DMS79 treated with DMSO at 0.1 percent for 48 hours (cell line): Measurements from ENCODE around the gene ECE2.

Experiments
- DNase-seq: peaks from one replicate; lab custom pipeline; 2025; lab: John Stamatoyannopoulos, UW

ECE2 gene

DNA sequence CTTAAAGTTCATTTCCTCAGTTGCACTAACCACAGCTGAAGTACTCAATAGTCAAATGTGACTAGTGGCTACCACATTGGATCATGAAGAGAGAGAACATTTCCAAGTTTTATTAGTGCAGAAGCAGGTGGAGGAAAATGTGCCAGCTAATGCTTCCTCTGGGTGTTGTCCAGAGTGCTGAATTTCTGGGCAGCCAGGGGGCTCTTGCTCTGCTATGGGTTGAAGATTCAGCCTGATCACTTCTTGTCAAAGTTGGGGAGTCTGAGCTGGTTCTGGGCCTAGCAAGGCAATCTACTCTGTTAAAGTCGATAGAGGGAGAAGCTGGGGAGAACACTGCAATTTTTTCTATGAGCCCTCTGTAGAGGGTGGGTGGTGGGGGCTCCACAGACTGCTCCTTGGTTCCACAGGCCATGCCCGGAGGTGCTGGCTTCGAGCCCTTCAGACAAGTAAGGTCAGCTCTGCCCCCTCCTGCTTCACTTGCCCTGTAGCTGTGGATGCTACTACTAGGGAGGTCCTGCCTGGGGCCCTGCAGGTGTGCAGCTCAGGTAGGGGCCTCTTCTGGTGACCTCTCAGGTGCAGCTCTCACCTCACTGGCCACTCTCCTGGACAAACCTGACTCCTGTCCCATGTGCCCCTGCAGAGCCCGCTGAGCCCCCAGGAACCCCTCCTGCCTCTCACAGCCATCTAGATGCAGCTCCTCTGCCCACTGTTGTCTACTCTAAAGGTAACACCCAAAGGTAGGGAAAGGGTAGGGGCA lies 35.3 kb upstream of the ECE2 start:
- no peak for DNase-seq

DNA sequence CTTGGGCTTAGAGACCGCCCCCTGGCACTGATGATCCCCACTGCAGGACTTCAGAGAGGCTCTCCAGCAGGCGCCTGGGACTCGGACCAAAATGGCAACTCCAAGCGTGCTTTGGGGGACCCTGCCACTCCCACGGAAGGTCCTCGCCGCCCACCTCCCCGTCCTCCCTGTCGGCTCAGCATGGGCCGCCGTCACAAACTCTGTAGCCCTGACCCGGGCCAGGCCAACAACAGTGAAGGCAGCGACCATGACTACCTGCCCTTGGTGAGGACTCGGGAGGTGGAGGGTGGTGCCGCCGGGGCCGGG lies 34.7 kb upstream of the ECE2 start:
- DNase-seq = no peak

DNA sequence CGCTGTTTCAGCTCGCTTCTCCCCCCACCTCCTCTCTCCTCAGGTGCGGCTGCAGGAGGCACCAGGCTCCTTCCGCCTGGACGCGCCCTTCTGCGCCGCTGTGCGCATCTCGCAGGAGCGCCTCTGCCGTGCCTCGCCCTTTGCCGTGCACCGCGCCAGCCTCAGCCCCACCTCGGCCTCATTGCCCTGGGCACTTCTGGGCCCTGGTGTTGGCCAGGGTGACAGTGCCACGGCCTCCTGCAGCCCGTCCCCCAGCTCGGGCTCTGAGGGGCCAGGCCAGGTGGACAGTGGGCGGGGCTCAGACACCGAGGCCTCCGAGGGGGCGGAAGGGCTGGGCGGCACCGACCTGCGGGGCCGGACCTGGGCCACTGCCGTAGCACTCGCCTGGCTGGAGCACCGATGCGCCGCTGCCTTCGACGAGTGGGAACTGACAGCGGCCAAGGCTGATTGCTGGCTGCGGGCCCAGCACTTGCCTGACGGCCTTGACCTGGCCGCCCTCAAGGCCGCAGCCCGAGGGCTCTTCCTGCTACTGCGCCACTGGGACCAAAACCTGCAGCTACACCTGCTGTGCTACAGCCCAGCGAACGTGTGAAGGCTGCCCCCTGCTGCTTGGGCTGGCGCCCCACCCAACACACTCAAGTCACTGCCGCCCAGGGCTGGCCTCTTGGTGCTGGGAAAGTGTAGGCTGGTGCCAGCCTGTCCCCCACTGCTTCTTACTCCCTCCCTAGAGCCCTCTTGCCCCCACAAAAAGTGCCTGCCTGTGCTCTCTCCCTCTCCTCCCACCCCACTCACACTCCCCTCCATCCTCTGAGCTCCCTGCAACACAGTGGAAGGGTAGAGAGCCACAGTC lies 34.1 kb upstream of the ECE2 start:
- DNase-seq = peak; percentile 53

- DNase-seq = no peak
Observed at GRCh38 chr3:184242297-184242685, 33.5 kb upstream of the ECE2 start.

DNA sequence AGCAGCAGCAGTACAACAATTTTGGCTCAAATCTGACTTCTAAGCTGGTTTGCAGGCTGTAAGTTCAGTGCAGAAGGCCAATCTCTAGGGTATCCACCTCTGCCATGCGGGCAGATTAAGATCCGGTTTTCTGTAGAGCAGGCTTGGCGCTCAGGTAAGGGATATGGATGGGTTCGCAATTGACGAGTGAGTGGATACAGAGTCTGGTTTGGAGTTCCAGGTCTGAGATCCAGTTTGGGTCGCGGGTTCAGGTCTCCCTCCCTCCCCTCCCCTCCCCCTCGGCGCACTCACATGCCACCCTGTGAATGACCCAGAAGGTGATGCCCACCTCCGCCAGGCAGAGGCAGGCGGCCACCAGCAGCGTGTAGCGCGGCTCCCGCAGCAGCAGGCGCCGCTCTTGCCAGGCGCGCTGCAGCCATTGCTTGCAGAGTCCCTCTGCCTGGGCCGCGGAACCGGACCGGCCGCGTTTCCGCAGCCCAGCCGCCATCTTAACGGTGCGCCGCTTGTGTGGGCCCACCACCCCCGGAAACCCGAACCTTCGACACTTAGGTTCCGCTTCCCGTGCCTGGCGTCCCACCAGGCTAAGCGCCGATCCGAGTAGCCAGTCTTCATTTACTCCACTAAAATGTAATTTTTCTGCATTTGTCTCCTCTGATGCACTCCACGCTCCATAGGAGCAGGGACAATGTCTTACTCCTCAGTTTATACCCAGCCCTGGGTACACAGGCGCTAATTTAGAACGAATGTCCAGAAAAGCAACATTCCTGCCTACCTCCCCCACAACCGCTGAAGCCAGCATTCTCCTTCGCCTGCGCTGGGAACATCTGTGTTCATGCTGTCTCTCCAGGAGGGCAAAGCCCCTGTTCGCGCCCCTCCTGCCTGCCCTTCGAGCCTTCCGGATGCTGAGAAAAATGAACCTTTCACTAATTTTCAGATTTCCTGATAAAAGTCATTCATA lies 27.1 kb upstream of the ECE2 start, which contains the start of gene ALG3:
Gene ALG3, minus strand, starts transcription at position 509 of the 958 bp plus-strand sequence. Its CDS starts 22 bp downstream, at position 487.
- peak; percentile 77 for DNase-seq

DNA sequence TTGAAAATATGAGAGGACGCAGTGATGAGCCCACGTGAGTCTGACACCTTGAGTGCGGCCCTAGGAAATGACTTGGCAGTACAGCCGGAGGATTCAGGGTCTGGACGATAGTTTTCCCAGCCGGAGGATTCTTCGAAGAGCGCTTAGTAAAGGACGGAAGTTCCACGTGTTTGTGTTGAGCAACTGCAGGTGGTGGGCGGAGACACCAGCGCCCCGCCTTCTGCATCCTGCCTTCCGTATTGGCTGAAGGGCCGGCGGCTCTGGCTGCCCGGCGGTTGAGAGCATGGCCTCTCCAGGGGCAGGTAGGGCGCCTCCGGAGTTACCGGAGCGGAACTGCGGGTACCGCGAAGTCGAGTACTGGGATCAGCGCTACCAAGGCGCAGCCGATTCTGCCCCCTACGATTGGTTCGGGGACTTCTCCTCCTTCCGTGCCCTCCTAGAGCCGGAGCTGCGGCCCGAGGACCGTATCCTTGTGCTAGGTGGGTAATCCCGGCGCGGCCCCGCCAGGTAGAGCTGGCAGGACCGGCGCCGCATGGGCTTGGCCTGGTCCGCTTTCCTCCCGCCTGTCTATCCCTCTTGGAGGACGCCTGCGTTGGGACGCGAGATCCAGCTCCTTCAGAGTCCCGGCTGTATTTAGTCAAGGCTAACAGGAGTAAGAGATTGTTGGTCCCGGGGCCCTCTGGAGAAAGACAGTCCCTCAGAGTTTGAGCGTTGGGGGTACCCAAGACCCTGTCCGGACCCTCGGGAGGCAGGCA lies 26.2 kb upstream of the ECE2 start, which contains the start of gene EEF1AKMT4:
Gene EEF1AKMT4, plus strand, starts transcription at position 261 of the 755 bp plus-strand sequence. Its CDS starts 23 bp downstream, at position 284.
- peak; percentile 97 for DNase-seq

DNA sequence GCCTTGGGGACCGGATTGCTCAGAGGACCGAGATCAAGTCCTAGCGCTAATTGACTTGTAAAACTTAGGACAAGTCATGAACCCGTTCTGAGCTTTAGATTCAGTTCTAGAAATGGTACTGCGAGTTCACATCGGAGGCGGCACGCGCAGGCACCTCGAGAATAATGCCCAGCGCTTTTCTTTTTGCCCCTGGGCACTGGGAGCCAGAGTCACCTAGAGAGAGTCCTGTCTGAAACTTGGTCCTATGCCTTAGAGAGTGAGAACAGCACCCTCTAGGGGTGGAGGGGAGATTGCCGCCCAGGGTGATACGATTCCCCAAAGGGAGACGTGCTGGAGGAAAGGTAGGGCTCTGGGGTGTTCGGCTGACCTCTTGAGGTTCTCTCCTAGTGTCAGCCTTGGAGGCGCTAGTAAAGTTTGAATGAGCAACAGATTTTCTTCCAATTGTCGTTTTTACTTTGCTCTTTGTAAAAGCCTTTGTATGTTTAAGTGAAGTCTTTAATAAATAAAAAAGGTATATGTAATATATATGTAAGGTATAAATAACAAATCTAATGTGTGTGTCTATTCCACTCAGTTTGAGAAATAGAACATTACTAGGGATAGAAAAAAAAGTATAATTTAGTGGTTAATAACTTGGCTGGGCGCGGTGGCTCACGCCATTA lies 25.5 kb upstream of the ECE2 start:
- DNase-seq = peak; percentile 96

DNA sequence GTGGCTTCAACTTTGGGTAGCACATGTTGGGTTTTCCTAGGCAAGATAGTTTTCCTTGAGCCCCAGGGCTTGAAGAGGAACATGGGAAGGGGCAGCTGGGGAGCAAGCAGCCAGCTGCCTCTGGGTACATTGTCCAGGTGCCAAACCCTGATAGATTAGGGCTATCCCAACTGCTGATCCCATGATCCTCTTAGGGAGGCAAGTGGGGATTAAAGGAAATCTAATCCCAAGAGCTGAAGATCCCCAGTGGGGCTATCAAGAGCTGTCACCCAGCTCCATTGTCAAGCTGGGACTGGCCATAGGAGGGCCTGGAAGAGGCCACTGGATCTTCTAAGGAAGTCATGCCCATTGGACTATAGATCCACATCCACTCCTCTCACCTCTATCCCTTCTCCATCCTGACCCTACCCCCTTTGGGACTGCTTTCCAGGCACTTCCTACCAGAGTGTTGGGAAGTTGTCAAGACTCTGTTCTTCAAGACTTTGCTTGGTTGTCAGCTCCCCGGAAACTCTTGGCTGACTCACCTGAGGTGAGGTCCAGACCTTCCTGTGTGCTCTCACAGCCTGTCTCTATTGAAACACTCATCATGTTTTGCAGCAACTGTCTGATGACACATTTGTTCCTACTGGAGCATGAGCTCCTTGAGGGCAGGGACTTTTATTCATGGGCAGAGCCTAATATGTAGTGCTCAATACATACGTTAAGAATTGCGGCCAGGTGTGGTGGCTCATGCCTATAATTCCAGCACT lies 20.4 kb upstream of the ECE2 start:
- no peak for DNase-seq

- no peak for DNase-seq
Observed at GRCh38 chr3:184257083-184257915, 18.5 kb upstream of the ECE2 start.

- DNase-seq = no peak
Observed at GRCh38 chr3:184258926-184259325, 16.9 kb upstream of the ECE2 start.

DNA sequence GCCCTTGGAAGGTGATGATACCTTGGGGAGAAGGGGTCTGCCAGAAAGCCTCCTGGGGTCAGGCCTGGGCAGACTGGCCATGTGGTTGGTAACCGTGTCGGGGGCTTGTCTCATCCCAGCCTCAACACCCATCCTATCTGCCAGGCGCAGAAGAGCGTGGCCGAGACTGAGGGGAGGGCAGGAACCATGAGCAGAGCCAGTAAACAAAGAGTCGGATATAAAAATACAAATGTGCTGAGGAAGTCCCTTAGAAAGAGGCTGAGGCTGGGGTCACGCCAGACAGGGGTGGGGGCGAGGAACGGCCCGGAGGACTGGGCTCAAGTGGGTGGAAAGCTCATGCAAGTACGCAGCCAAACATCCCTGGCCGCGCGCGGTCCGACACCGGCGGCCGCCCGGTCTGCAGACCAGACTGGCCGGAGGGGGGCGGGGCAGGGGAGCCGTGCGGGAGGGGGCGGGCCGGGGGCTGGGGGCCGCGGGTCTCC lies 16.4 kb upstream of the ECE2 start:
- peak; percentile 9 for DNase-seq

- peak; percentile 24 for DNase-seq
Observed at GRCh38 chr3:184259878-184260723, 15.7 kb upstream of the ECE2 start.

- DNase-seq = no peak
Observed at GRCh38 chr3:184260724-184261269, 15.0 kb upstream of the ECE2 start.

DNA sequence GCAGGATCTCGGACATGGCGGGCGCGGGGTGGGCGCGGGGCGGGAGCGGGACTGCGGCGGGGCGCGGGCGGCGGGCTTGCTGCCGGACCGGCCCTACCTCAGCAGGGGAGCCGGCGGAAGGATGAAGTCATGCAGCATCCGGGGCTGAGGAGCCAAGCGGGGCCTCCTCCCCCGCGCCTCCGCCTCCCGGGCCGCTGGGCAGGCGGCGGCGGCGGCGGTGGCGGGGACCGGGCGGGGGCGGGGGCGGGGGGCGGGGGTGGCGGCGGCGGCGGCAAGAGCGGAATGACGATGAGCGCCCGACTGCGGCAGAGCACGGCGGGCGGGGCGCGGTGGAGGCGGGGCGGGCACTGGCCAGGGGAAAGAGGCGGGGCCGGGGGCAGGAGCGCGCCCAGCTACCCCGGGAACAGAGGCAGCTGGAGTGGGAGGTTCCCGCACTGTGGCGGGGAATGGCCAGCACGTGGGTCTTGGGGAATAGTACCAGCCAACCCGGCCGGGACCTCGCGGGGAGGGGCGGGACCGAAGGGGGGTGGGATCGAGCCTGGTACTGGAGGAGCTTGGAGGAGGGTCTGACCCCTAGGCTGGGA lies 14.5 kb upstream of the ECE2 start, which contains the start of gene CAMK2N2:
Gene CAMK2N2, minus strand, starts transcription at position 284 of the 584 bp plus-strand sequence. Its CDS starts 268 bp downstream, at position 16.
- peak; percentile 82 for DNase-seq

DNA sequence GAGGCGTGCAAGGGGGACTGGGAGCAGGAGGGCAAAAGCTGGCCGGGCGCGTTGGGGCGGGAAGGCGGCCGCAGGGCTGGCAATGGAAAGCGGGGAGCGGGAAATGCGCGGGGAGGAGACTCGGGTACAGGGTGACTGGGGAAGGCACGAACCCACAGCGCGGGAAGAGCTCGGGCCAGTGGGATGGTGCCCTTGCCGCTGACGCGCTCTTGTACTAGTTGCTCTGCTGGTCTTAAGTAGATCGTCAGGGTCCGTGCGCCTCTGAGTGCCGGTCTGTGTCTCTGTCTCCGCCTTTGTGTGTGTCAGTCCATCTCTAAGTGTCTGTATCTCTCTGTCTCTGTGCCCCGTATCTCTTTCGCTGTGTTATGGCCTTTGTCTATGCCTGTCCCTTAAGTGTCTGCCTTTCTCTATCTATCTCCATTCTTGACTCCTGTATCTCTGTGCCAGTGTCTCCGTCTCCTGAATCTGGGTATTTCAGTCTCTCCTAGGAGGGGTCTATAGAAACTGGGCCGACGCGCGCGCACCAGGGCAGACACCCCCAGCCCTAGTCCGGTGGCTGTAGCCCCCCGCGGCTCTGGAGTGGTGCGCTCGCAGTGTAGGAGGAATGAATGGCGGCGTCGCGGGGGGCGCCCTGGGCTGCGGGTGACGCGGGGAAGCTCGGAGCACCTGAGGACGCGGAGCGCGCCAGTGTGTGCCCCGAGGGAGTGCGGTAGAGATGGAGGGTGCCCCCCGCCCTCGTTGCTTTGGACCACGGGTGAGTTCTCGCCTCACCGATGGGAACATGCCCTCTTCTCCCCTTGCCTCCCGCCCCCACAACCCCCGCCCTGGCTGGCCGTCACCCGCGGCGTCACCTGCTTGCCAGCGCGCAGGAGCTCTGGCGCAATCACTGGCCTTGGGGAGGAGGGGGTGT lies 13.7 kb upstream of the ECE2 start:
- peak; percentile 82 for DNase-seq

DNA sequence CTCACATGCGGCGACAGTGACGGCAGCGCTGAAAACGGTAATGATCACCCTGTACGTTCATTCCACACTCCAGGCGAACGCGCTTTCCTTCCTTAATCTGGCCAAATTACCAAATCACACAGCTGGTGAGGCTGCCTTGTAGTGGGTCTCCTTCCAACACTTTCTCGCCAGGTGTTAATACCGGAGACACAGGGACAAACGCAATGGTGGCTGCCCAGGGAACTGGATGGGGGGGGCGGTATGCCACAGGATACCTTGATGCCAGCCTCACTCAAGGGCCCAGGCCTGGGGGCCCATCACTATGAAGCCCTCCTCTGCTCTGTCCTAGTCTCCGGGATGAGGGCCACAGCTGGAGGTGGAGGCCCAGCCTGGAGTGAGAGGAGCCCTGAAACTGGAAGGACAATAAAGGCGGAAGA lies 13.1 kb upstream of the ECE2 start:
- DNase-seq = no peak
